GM18511 (cell line): ENCODE measurements around the gene EXT2.

Experiments used
- ATAC-seq: cut with Tn5 transposase; IDR thresholded peaks from one replicate; pipeline ENCODE4 v1.9.1; 2021; ENCODE audit warnings: mild to moderate bottlenecking, moderate library complexity; ENCODE audit not compliant: unreplicated experiment

The EXT2 gene

DNA sequence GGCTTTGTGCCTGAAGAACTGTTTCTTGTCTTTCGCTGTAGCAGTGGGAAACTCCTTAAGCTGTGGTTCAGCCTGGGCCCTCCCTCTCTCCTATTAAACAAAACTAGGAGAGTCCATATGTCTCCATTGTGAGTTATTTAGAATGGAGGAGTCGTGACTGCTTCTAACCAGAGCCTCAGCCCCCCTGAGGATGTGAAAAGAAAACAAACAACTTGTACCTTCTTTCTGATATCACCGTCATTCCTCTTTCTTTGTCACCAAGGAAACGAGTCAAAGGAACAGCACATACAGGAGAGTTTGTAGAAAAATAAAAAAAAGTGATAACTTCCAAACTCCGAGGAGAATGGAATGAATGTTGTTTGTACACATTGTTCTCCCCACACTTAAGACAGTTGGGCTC, 11.6 kb upstream of the EXT2 start:
- ATAC-seq: no peak

DNA sequence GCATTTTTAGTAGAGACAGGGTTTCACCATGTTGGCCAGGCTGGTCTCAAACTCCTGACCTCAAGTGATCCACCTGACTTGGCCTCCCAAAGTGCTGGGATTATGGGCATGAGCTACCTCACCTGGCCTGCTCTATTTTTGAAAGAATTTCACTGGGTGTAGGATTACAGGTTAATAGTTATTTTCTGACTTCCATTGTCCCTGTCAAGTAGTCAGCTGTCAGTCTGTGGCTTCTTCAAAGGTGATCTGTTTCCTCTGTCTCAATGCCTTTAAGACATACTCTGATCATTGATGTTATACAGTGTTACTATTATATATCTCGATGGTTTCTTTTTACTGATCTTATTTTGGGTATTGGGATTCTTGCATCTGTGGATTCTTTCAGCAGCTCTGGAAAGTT, 10.1 kb upstream of the EXT2 start:
- ATAC-seq: no peak

DNA sequence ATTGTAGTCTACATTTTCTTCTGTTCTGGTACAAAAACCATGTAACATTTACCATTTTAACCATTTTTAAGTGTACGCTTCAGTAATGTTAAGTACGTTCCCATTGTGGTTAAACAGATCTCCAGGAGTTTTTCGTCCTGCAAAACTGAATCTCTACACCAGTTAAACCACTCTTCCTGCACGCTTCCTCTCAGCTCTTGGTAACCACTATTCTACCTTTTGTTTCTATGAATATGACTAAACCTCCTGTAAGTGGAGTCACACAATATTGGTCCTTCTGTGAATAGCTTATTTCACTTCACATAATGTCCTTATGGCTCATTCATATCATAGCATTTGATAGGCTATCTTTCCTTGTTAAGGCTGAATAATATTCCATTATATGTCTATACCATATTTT, 7.1 kb upstream of the EXT2 start:
- ATAC-seq: no peak

DNA sequence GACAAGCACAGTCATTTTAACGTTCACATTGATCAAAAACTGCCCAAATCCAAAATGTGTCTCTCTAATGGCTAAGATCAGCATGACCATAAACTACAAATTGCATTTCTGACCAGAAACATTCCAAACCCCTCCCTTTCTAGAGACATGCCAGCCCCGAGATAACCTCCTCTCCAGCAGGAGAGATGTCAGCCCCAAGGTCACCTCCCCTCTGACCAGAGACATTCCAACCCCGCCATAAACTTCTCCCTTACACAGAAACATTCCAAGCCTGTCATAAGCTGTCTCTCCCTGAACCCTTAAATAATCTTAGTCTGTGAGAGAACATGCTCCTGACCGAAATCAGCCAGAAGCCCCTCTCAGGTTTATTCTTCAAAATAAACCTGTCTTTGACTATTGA, 6.6 kb upstream of the EXT2 start:
- no peak for ATAC-seq

DNA sequence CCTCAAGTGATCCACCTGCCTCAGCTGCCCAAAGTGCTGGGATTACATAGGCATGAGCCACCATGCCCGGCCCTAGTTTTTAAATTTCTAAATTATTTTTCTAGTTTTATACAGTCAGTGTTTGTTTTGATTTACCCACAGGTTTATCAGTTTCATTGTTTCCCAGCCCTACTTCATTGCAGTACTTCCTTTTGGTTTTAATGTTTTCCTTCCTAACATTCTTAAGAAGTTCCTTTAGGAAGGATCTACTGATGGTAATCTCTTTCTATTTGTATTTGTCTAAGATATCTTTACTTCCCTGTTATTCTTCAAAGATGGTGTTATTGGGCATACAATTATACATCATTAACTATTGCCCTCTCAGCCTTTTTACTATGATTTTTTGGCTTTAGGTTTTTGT, 4.9 kb upstream of the EXT2 start:
- no peak for ATAC-seq

DNA sequence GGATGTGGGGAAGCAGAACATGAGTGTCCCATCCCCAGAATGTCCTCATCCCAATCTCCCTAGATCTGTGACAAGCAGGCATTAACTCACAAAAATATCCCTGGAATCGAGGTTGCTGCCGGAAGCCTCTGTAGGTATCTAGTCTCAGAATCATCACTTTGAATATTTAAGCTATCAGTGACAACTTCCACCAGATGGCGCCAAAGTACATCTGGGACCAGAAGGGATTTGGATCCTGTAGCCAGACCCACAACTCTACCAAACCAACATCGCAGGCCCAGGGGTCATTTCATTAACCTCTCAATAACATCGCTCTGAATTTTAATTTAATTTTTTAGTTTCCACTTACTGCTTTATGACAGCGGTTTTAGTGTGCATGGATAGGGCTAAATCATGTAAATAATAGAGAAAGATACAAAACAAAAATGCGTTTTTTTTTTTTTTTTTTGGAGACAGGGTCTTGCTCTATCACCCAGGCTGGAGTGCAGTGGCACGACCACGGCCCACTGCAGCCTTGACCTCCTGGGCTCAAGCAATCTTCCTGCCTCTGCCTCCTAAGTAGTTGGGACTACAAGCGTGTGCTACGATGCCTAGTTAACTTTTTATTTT, 1.1 kb upstream of the EXT2 start:
- ATAC-seq: no peak

DNA sequence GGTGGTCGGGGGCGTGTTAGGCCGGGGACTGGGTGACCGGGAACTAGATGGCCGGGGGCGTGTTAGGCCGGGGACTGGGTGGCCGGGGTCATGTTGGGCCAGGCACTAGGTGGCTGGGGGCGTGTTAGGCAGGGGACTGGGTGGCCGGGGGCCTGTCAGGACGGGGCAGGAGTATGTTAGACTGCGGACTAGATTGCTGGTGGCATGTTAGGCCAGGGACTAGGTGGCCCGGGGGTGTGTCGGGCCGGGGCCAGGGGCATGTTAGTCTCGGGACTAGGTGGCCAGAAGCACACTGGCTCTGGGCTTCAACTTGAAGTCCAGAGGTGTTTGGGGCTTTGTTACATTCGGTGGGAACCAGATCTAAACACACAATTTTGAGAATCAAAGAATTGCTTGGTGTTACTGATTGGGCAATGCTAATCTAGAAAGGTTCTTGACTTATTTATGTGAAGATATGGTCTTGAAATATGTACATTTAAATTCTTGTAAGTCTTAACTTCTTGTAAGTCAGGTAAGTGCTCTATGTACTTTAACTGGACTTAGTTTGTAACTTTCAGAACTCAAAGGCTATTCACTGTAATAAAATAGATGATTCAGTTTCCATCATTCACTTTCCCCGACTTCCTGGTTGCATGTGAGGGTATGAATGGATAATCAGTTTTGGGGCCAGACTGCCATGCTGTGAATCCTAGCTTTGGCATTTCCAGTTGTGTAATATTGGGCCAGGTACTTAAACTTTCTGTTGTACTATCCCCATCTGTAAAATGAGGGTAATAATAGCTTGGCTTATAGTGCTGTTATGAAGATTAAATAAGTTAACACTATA, 1.1 kb downstream of the EXT2 start:
- no peak for ATAC-seq

DNA sequence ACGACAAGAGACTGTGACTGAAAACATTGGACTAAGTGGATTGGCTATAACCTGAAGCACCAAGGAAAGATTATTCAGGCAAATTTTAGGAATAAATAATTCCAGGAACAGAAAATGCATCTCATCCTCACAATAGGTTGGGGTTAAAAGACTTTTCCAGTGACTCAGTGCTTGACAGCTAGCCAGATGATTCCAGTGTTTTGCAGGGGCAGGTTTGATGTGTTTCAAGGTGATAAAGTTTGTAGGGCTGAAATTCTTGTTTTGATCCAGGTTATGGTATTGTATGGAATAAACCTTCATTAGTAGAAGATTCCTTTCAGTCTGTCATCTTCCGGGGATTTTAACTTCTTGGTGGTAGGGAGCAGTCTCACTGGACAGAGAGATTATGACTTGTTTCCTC, 2.3 kb downstream of the EXT2 start:
- no peak for ATAC-seq

DNA sequence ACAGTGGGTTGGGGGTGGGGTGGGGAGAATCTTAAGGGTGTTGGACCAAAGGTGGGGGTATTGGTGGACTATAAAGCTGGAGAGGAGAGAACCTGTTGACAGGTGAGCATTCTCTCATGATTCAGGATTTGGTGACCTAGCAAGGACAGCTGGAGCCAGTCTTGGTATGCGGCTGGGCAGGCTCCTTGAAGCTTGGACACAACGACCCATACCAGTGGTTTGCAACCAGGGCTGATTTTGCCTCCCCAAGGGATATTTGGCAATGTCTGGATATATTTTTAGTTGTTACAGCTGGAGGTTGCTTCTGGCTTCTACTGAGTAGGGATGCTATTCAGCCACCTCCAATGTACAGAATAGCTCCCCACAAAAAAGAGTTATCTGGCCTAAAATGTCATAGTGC, 5.6 kb downstream of the EXT2 start:
- ATAC-seq: no peak

DNA sequence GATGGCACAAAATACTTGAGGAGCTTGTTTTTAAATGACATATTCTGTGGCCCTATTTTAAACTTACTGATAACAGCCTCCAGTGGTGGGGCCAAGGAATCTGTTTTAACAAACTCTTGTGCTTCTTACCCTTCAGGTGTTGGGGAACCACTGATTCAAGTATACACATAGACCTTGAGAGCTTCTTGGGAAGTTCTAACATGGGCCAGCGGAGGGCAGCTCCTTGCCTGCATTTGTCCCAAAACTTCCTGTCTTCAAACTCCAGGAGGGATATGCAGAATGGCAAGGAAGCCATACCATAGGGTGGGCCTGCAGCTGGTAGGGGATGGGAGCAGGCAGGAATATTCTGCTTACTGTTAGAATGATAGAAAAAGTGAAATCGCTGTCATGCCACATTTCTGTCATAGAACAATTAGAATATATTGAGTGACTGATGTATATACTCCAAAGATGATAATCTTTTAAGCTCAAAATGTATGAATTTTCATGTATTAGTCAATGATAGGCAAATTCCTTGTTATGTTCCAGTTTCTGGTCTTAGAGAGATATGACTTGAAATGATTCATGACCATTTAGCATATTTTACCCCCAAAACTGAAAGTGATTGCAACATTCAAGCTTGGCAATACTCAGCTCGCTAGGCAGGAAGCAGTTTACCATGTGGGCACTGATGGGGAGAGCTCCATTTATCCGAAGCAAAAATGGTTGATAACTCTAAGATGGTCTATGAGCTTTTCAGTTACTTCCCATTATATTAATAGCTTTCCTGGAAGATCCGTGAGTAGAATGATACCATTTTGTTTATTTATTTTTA, 9.2 kb downstream of the EXT2 start:
- ATAC-seq: no peak

DNA sequence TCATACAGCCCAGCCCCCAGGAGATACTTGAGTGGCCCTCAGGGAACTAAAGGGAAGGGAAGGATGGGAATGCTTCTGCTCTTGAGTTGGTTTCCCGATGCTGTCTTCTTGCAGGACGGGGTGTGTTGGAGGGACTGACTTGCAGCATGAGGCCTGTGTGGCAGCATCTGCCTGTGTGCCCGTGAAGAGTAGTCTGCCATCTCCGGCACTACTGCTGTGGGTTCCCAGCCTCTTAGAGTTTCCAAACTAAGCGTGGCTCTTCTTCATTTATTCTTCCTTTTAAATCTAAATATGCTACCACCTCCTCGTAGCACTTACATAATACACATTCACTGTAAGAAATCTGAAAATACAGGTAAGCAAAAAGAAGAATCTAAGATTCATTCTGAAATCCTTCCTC, 12.8 kb downstream of the EXT2 start:
- no peak for ATAC-seq

DNA sequence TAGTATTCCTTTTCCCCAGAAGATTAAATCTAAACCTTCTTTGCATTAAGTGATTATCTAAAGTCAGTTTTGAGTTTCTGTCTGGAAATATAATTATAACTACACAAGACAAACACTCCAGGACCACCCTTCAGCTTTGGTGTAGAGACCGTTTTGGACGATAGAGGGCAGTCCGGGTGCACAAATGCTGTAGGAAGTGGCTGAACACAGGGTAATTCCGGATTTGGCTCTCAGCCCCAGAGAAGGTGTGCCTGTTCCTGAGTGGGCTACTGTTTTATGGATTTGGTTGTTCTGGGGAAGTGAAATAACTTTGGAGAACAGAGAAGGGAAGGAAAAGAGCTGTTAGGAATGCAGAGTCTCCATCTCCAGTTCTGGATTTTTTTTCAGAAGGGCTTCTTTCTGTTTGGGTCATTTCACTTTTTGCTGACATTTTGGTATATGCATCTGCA, 14.8 kb downstream of the EXT2 start:
- ATAC-seq: peak; percentile 96

DNA sequence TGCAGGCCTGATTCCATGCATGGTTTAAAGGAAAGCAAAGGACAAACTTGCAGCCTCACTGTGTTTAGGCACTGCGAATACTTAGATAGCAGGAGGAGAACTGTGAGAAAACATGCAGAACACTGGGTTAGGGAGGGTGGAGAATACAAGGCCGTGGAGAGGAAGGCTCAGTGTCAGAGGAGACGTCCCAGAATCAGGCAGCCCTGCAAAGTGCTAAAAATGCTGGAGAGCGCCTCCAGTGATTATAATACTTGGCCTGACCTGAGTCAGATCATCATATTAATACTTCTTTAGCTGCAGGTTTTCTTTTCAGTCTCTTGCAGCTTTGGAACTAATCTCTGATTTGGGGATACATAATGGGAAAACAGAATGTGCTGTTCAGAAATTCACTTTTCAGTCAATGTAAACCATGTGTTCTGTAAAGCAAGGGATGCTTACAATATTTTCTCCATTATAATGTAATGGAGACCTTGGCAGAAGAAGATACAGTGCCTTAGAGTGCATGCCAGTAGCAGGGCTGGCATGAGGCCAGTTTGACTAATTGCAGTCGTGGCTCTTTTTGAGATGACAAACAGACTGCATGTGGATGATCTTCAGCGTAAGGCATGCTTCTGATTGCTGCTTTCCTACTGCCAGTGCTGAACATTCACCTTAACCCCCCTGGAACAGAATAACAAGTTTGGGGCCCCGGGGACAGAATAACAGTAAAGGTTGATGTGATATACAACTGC, 16.8 kb downstream of the EXT2 start:
- no peak for ATAC-seq

DNA sequence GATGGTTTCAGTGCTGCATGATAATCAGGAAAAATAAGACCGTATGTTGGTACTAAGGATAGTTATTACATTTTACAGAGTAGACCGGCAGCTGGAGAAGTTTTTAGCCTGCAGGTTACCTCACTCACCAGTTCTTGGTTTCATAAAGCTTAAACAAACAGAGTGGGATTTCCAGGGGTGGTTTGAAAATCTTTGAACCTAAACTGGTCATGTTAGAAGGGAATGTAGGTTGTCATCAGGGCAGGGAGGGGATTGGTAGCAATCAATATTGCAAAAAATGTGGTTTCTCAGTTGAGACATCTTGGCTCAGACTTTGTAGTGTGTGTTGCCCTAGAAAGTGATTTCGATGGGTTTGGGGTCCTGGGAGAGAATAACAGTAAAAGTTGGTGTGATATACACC, 17.5 kb downstream of the EXT2 start:
- ATAC-seq: no peak

DNA sequence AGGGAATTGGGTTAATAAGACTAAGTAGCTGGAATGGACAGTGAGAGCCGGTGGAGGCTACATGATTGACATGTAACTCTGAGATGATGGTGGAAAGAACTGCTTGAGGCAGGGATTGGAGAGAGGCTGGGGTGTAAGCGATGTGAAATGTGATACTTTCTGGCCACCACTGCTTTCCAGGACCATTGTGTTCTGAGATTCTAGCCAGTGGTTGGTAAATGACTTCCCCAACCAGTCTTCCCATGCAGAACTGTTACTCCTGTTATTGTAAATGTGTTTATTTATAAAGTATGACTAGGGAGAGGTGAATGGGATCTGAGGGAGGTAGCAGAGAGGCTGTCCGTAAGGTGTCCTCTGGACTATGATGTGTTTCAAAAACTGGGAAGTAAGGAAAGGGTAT, 18.1 kb downstream of the EXT2 start:
- ATAC-seq: no peak

DNA sequence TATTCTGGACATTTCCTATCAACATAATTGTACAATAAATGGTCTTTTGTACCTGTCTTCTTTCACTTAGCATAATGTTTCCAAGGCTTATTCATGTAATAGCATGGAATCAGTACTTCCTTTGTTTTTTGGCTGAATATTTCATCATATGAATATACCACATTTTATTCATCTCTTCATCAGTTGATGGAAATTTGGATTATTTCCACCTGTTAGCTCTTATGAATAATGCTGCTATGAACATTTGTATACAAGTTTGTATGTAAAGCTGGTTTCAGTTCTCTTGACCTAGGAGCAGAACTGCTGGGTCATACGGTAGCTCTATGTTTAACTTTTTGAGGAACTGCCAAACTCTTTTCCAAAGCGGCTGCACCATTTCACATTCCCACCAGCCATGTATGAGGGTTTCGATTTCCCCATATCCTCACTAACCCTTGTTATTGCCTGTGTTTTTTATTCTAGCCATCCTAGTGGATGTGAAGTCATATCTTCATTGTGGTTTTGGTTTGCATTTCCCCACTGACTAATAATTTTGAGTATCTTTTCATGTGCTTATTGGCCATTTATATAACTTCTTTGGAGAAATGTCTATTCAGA, 20.9 kb downstream of the EXT2 start:
- no peak for ATAC-seq

DNA sequence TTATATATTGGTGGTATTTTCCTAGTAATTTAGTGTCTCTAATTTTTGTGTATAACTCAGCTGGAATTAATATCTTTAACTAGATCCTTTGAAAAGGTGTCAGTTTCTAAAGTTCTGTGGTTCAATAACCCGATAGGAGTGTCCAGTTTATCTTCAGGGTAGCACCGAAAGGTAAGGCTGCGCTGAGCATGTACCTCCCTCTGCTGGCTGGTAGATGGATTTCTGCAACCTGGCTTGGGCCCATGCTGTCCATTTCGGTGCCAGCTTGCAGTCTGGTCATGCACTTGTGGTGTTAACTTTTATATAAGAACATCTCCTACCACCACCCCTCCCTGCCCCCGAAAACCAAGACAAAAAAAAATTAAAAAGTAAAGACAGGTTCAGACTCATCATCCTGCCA, 24.7 kb downstream of the EXT2 start:
- ATAC-seq: no peak

DNA sequence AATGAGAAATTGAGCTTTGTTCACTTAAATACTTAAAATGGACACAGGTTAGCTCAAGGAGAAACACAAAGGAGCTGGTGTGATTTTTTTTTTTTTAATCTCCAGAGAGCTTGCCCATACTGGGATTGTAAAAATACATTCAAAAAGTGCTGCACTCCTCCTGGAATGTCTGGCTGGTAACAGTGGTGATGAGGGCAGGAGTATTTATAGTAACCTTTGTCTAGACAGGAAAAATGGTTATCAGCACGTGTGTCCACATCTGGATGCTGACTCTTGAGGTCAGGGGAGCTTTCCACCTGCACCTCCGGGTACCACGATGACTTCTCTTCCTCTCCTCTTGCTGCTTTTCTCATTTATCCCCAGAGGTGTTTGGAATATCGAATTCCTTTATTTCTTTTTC, 30.1 kb downstream of the EXT2 start:
- ATAC-seq: no peak

DNA sequence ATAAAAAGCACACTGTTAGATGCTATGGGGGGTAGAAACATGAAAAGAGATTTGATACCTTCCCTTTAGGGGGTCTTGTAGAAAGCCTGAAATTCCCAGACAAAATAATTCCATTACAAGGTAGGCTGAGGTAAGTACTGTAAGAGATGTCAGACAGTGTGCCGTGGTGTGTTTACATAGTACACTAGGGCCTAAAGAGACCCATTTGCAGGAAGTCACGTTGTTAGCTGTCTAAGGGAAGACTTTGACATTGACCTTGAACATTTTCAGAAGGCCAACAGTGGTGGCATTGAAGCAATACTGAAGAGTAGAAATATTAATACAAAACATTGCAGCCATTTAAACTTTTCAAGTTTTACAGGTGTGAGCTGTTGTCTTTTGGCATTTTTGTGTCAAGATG, 30.8 kb downstream of the EXT2 start:
- no peak for ATAC-seq

DNA sequence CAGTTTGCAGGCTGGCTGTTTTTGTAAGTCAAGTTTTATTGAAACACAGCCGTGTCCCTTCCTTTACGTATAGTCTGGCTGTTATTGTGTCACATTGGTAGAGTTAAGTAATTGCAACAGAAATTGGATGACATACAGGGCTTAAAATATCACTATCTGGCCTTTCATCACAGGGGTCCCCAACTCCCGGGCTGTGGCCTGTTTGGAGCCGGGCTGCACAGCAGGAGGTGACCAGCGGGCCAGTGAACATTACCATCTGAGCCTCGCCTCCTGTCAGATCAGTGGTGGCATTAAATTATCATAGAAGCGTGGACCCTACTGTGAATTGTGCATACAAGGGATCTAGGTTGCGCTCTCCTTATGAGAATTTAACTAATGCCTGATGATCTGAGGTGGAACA, 31.7 kb downstream of the EXT2 start:
- no peak for ATAC-seq

DNA sequence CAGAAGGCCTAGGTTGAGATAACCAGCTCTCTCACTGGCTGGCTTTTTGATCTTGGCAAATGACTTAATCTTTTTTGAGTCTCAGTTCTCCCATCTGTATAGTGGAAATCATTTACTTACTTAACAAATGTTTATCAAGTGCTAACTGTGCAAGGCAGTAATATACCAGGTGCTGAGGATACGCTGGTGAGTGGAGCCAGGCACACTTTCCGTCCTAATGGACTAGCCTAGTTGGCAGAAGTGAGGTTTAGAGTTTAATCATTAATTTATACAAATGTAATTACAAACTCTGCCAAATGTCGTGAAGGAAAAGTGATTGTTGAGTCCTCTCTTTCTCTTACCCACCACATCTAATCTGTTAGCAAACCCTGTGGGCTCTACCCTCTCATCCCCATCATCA, 33.3 kb downstream of the EXT2 start:
- no peak for ATAC-seq
